H1 (cell line): ENCODE results near the gene SNRPD3. TPM values are rescaled to one million over a fixed set of nuclear protein-coding genes. Genes with fewer than 3 reads are reported as not detected.

Source experiments
- CTCF ChIA-PET: fragments of 300-600 bp; sonication (Branson Sonifier 250); formaldehyde crosslinking; loops from one replicate; lab custom pipeline; 2021; ENCODE audit not compliant: partially characterized antibody; lab: Charles Lee
- POLR2A ChIA-PET: fragments of 300-600 bp; sonication (Branson Sonifier 250); formaldehyde crosslinking; loops from one replicate; lab custom pipeline; 2021; ENCODE audit warnings: inconsistent platforms; ENCODE audit not compliant: partially characterized antibody; lab: Charles Lee
- DNase-seq, 2 experiments: peaks; one replicate each; pipeline versions ENCODE4 v3.0.0 to v3.0.0-alpha.2; 2010 to 2022; ENCODE audit warnings: low spot score in 2 of 2, low read depth in 1 of 2, mixed read lengths in 1 of 2
- FAIRE-seq: peaks from 2 replicates; lab custom pipeline; 2011; peaks lifted over from hg19 to GRCh38; lab: Jason Lieb, UNC
- H2AFZ ChIP-seq: 2 replicates; pipeline ENCODE4 v1.8.1; 2012; ENCODE audit warnings: low read length, inconsistent platforms
- H2AK5ac ChIP-seq: 2 replicates; pipeline ENCODE4 v1.6.1; 2013; ENCODE audit warnings: low read depth, low read length
- H2BK120ac ChIP-seq: replicated peaks from 2 replicates; pipeline ENCODE3; 2013; ENCODE audit warnings: low read depth, low read length, inconsistent platforms
- H2BK12ac ChIP-seq: 2 replicates; pipeline ENCODE4 v1.6.1; 2013; ENCODE audit warnings: low read depth, low read length
- H2BK15ac ChIP-seq: 2 replicates; pipeline ENCODE4 v1.6.1; 2013; ENCODE audit warnings: low read length
- H2BK20ac ChIP-seq: 2 replicates; pipeline ENCODE4 v1.6.1; 2013; ENCODE audit warnings: low read length
- H2BK5ac ChIP-seq: 2 replicates; pipeline ENCODE4 v1.6.1; 2013; ENCODE audit warnings: low read depth, low read length
- H3K14ac ChIP-seq: 2 replicates; pipeline ENCODE4 v1.6.1; 2013; ENCODE audit warnings: inconsistent platforms; ENCODE audit not compliant: insufficient read length
- H3K18ac ChIP-seq: 2 replicates; pipeline ENCODE4 v1.6.1; 2013; ENCODE audit warnings: low read length; ENCODE audit errors: extremely low read depth
- H3K23ac ChIP-seq: 2 replicates; pipeline ENCODE4 v1.6.1; 2013; ENCODE audit warnings: inconsistent platforms; ENCODE audit not compliant: insufficient read length
- H3K23me2 ChIP-seq: 2 replicates; pipeline ENCODE4 v1.6.1; 2013; ENCODE audit warnings: low read depth, low read length
- H3K27ac ChIP-seq: 2 replicates; pipeline ENCODE4 v1.6.1; 2011; ENCODE audit warnings: low read depth, low read length, inconsistent platforms
- H3K27me3 ChIP-seq, 4 experiments: replicated peaks in 1 of 4; 1 replicate in 1 of 4; 2 replicates in 3 of 4; pipeline versions ENCODE4 v1.6.1 to v1.8.1; 2011 to 2013; ENCODE audit warnings: low read length in 3 of 4, mild to moderate bottlenecking in 3 of 4, inconsistent platforms in 2 of 4, mixed read lengths in 2 of 4, moderate library complexity in 1 of 4; ENCODE audit not compliant: control insufficient read depth in 3 of 4, insufficient read depth in 3 of 4; ENCODE audit errors: extremely low read depth in 1 of 4
- H3K36me3 ChIP-seq, 4 experiments: 2 replicates each; pipeline versions ENCODE4 v1.6.1 to v1.8.1; 2011 to 2013; ENCODE audit warnings: mild to moderate bottlenecking in 4 of 4, low read length in 3 of 4, moderate library complexity in 2 of 4, control low read depth in 1 of 4, inconsistent platforms in 1 of 4; ENCODE audit not compliant: insufficient read depth in 4 of 4, control insufficient read depth in 2 of 4
- H3K4ac ChIP-seq: replicated peaks from 2 replicates; pipeline ENCODE3; 2013; ENCODE audit warnings: low read length, low read depth, mixed read lengths, inconsistent platforms; ENCODE audit not compliant: insufficient read length
- H3K4me1 ChIP-seq, 4 experiments: replicated peaks in 1 of 4; 1 replicate in 1 of 4; 2 replicates in 3 of 4; pipeline versions ENCODE4 v1.6.1 to v1.8.1; 2011 to 2013; ENCODE audit warnings: low read length in 3 of 4, inconsistent platforms in 2 of 4, mixed read lengths in 1 of 4; ENCODE audit not compliant: insufficient read depth in 4 of 4, control insufficient read depth in 3 of 4
- H3K4me2 ChIP-seq, 2 experiments: 2 replicates each; pipeline versions ENCODE4 v1.6.1 to v1.8.1; 2011 to 2013; ENCODE audit warnings: low read depth in 2 of 2, low read length in 2 of 2, control low read depth in 1 of 2, inconsistent platforms in 1 of 2, mild to moderate bottlenecking in 1 of 2; ENCODE audit not compliant: insufficient read depth in 1 of 2
- H3K4me3 ChIP-seq, 4 experiments: fragments of 200-600, 300-600 bp in 1 of 4; sonication (generic), shearing (Covaris generic), sonication (Bioruptor Twin) in 1 of 4; 2 replicates each; pipeline versions ENCODE4 v1.5.1 to v1.8.1; 2011 to 2016; ENCODE audit warnings: low read length in 4 of 4, low read depth in 3 of 4, control low read depth in 2 of 4, inconsistent platforms in 2 of 4, mild to moderate bottlenecking in 2 of 4, mixed read lengths in 1 of 4, moderate library complexity in 1 of 4; ENCODE audit not compliant: insufficient read depth in 2 of 4; ENCODE audit errors: extremely low read depth in 1 of 4
- H3K56ac ChIP-seq: replicated peaks from 2 replicates; pipeline ENCODE3; 2013; ENCODE audit warnings: low read depth, mild to moderate bottlenecking, mixed read lengths, low read length, inconsistent platforms; ENCODE audit not compliant: insufficient read length
- H3K79me1 ChIP-seq: 2 replicates; pipeline ENCODE4 v1.6.1; 2013; ENCODE audit warnings: low read depth, low read length, control low read depth
- H3K79me2 ChIP-seq, 2 experiments: 2 replicates each; pipeline versions ENCODE4 v1.6.1 to v1.8.1; 2012 to 2013; ENCODE audit warnings: low read length in 2 of 2, mild to moderate bottlenecking in 2 of 2, inconsistent platforms in 1 of 2; ENCODE audit not compliant: insufficient read depth in 2 of 2, control insufficient read depth in 1 of 2
- H3K9ac ChIP-seq, 4 experiments: replicated peaks in 1 of 4; 1 replicate in 1 of 4; 2 replicates in 3 of 4; pipeline versions ENCODE4 v1.6.1 to v1.8.1; 2011 to 2013; ENCODE audit warnings: low read depth in 3 of 4, low read length in 3 of 4, control low read depth in 2 of 4, mild to moderate bottlenecking in 2 of 4, moderate library complexity in 2 of 4, inconsistent platforms in 1 of 4; ENCODE audit errors: extremely low read depth in 1 of 4
- H3K9me3 ChIP-seq, 2 experiments: 2 replicates each; pipeline versions ENCODE4 v1.6.1 to v1.8.1; 2012 to 2013; ENCODE audit warnings: mild to moderate bottlenecking in 2 of 2, moderate library complexity in 2 of 2, control low read depth in 1 of 2, inconsistent platforms in 1 of 2, low read depth in 1 of 2, low read length in 1 of 2, mixed read lengths in 1 of 2; ENCODE audit not compliant: insufficient read depth in 2 of 2
- H4K20me1 ChIP-seq, 2 experiments: replicated peaks in 1 of 2; 2 replicates each; pipeline versions ENCODE3 to v1.8.1; 2011 to 2013; ENCODE audit warnings: inconsistent platforms in 2 of 2, low read length in 2 of 2, mild to moderate bottlenecking in 1 of 2; ENCODE audit not compliant: insufficient read depth in 2 of 2, control insufficient read depth in 1 of 2
- H4K5ac ChIP-seq: 2 replicates; pipeline ENCODE4 v1.6.1; 2013; ENCODE audit warnings: low read length, low read depth, mixed read lengths, inconsistent platforms; ENCODE audit not compliant: insufficient read length
- H4K8ac ChIP-seq: 2 replicates; pipeline ENCODE4 v1.8.0; 2013; ENCODE audit warnings: mild to moderate bottlenecking, moderate library complexity, low read length, inconsistent platforms; ENCODE audit not compliant: insufficient read depth; ENCODE audit errors: extremely low read depth
- H4K91ac ChIP-seq: replicated peaks from 2 replicates; pipeline ENCODE3; 2013; ENCODE audit warnings: low read length, mixed read lengths, inconsistent platforms; ENCODE audit not compliant: insufficient read length
- CREB1 ChIP-seq: IDR thresholded peaks from 2 replicates; pipeline ENCODE4 v1.6.1; 2012; ENCODE audit warnings: inconsistent platforms
- EP300 ChIP-seq, 2 experiments: IDR thresholded peaks; 1 replicate in 1 of 2; 2 replicates in 1 of 2; pipeline ENCODE4 v1.6.1; 2011 to 2012; ENCODE audit warnings: low read depth in 2 of 2, low read length in 2 of 2, mild to moderate bottlenecking in 2 of 2, borderline replicate concordance in 1 of 2, inconsistent platforms in 1 of 2, moderate library complexity in 1 of 2
- GABPA ChIP-seq: IDR thresholded peaks from 2 replicates; pipeline ENCODE4 v1.6.1; 2011; ENCODE audit warnings: mild to moderate bottlenecking, low read length, moderate library complexity, borderline replicate concordance; ENCODE audit not compliant: insufficient read depth
- HDAC2 ChIP-seq, 2 experiments: fragments of 300-600 bp in 1 of 2; sonication (generic) in 1 of 2; IDR thresholded peaks; 2 replicates each; pipeline ENCODE4 v1.6.1; 2011 to 2012; ENCODE audit warnings: low read depth in 2 of 2, low read length in 2 of 2, mild to moderate bottlenecking in 2 of 2, moderate library complexity in 2 of 2, borderline replicate concordance in 1 of 2, inconsistent platforms in 1 of 2
- KDM1A ChIP-seq: fragments of 200-600, 300-600 bp; sonication (generic); IDR thresholded peaks from 2 replicates; pipeline ENCODE4 v1.7.1; 2016; ENCODE audit warnings: mild to moderate bottlenecking, low read length, borderline replicate concordance
- RNF2 ChIP-seq: fragments of 200-900, 300-1000 bp; sonication (generic); IDR thresholded peaks from 2 replicates; pipeline ENCODE4 v1.7.1; 2016; ENCODE audit warnings: borderline replicate concordance, low read depth, mild to moderate bottlenecking, antibody characterized with exemption, low read length; ENCODE audit not compliant: poor library complexity, severe bottlenecking; ENCODE audit errors: missing control alignments
- SIRT6 ChIP-seq: IDR thresholded peaks from one replicate; pipeline ENCODE4 v1.7.1; 2012; ENCODE audit warnings: low read length, inconsistent platforms
- SP4 ChIP-seq: IDR thresholded peaks from 2 replicates; pipeline ENCODE4 v1.6.1; 2012; ENCODE audit warnings: low read length, inconsistent platforms
- SRF ChIP-seq: IDR thresholded peaks from 2 replicates; pipeline ENCODE4 v1.6.1; 2011; ENCODE audit warnings: mild to moderate bottlenecking, low read depth, low read length, moderate library complexity
- TCF12 ChIP-seq: IDR thresholded peaks from 2 replicates; pipeline ENCODE4 v1.6.1; 2011; ENCODE audit warnings: low read depth, mild to moderate bottlenecking, low read length
- WGBS, 2 experiments: shearing (Covaris generic) in 1 of 2; methylation state at CpG; one replicate each; pipeline versions ENCODE4 v1.1.6 to v1.1.7; 2013 to 2015; ENCODE audit warnings: low lambda C conversion rate in 2 of 2, mixed read lengths in 2 of 2, inconsistent platforms in 1 of 2, low coverage in 1 of 2, missing lambda C conversion rate in 1 of 2; ENCODE audit not compliant: insufficient replicate concordance in 2 of 2, insufficient coverage in 1 of 2, insufficient read length in 1 of 2; ENCODE audit errors: extremely low coverage in 1 of 2, missing lambda C conversion rate in 1 of 2; 5-methylcytosine and 5-hydroxymethylcytosine counted together
- polyA plus RNA-seq, 7 experiments: library from polyadenylated mRNA; depleted of rRNA in 3 of 7; stranded (reverse) in 5 of 7; unstranded in 2 of 7; fragments of >200 nt in 5 of 7; fragments of 200-250 nt in 2 of 7; gene quantifications; 1 replicate in 5 of 7; 2 replicates in 1 of 7; 4 replicates in 1 of 7; pipeline versions ENCODE4 v1.2.1 to v1.2.3, GENCODE V29; 2011 to 2013; ENCODE audit warnings: missing spikeins in 2 of 7, mixed read lengths in 2 of 7
- total RNA-seq: library from RNA; stranded (reverse); fragmentation: NEBNext Ultra II Directional; extraction: Animal tissue kit (Norgen Biotek cat#: 25700); gene quantifications from 2 replicates; pipeline ENCODE4 v1.2.1, GENCODE V29; 2021
- TF ChIP-seq, protein P1 (sequence below), 3 experiments: IDR thresholded peaks; 1 replicate in 2 of 3; 2 replicates in 1 of 3; pipeline versions ENCODE4 v1.5.1 to v1.6.1; 2011; ENCODE audit warnings: low read length in 3 of 3, mild to moderate bottlenecking in 3 of 3, inconsistent platforms in 2 of 3, low read depth in 1 of 3, moderate library complexity in 1 of 3; ENCODE audit not compliant: insufficient read depth in 1 of 3; ENCODE audit errors: control extremely low read depth in 1 of 3

Gene SNRPD3
- total and polyA plus RNA-seq, 2 of the 8 experiments (the other 6 are each of a cell fraction or from before 2014, with no cell fraction given) = 200 to 455 TPM

DNA sequence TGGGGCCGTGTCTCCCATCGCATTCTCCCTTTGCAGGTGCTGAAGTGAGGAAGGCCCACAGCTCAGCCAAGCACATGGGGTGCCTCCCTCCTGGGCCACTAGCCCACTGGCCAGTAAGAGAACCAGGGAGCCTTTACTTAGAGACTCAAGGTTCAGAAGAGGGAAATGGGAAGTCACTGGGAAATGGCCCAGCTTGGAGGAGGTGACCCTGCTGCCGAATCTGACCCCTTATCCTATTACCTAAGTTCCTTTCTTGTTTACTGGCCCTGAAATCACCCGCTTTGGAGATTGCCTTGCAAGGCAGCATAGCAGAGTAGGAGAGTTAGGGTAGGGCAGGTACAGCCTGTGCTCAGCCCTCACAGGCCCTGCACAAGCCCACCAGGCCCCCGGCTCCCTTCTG lies 36.3 kb upstream of the SNRPD3 start:
- Histone ChIP-seq H2AK5ac (no peak overlapping the region), H3K23me2 (no peaks in the 10 kb centered on the region; the same call in 1 of the 2 replicates), H2BK5ac (0 out of 2 replicates have a peak overlapping the region, but pooled peaks have one; percentile 31), H3K4me2 (no peak overlapping the region), H4K8ac (no peak overlapping the region), H3K79me1 (no peaks in the 10 kb centered on the region), H2BK20ac (0 out of 2 replicates have a peak overlapping the region, but pooled peaks have one; percentile 21), H4K20me1 (no peaks in the 10 kb centered on the region), H3K27ac (no peak overlapping the region), H3K56ac (no peak overlapping the region), H2BK15ac (no peak overlapping the region), H3K9me3 (no peaks in the 10 kb centered on the region), H3K18ac (no peak overlapping the region), H3K4me3 (no peak overlapping the region), H3K27me3 (no peaks in the 10 kb centered on the region), H3K9ac (no peak overlapping the region), H3K4me1 (peaks cover 0 to 6% (median 2%) of the 10 kb centered on the region in 4 experiments; a peak in 5 of 7 replicates), H3K14ac (no peak overlapping the region), H2BK120ac (no peak overlapping the region), H4K91ac (no peak overlapping the region), H2AFZ (no peak overlapping the region), H3K79me2 (no peaks in the 10 kb centered on the region), H3K4ac (no peak overlapping the region), H2BK12ac (no peak overlapping the region), H3K23ac (no peak overlapping the region), H4K5ac (no peak overlapping the region), H3K36me3 (no peaks in the 10 kb centered on the region)
- FAIRE-seq (no peak), DNase-seq (no peak)
- ChIA-PET POLR2A (no interaction called here), CTCF (interaction anchor here (3.5 to 7.4 kb wide), 2 partner anchors 11 to 97 kb away, joined by 18 to 48 read pairs; no protein-coding TSS in a partner anchor)
- 87% methylated on average over 5 of the region's 5 CpGs; no CpG with 5 or more reads in 1 of the 2 experiments for WGBS, 2 experiments
- TF ChIP-seq EP300 (IDR thresholded peaks at IDR 0.05; ENCODE audit: borderline replicate concordance in 1 of 2, low read depth in 2 of 2, low read length in 2 of 2) = no peak
- TF ChIP-seq, protein P1, sequence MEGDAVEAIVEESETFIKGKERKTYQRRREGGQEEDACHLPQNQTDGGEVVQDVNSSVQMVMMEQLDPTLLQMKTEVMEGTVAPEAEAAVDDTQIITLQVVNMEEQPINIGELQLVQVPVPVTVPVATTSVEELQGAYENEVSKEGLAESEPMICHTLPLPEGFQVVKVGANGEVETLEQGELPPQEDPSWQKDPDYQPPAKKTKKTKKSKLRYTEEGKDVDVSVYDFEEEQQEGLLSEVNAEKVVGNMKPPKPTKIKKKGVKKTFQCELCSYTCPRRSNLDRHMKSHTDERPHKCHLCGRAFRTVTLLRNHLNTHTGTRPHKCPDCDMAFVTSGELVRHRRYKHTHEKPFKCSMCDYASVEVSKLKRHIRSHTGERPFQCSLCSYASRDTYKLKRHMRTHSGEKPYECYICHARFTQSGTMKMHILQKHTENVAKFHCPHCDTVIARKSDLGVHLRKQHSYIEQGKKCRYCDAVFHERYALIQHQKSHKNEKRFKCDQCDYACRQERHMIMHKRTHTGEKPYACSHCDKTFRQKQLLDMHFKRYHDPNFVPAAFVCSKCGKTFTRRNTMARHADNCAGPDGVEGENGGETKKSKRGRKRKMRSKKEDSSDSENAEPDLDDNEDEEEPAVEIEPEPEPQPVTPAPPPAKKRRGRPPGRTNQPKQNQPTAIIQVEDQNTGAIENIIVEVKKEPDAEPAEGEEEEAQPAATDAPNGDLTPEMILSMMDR (IDR thresholded peaks at IDR 0.05; ENCODE audit: control extremely low read depth in 1 of 3, insufficient read depth in 1 of 3, low read depth in 1 of 3, low read length in 3 of 3) = no peak
- no peak for TF ChIP-seq GABPA
- TF ChIP-seq SRF = no peak
- TF ChIP-seq HDAC2 (IDR thresholded peaks at IDR 0.05; ENCODE audit: borderline replicate concordance in 1 of 2, low read depth in 2 of 2, low read length in 2 of 2) = no peak
- no peak for TF ChIP-seq RNF2
- no peak for TF ChIP-seq KDM1A
- TF ChIP-seq SP4 = no peak
- TF ChIP-seq TCF12 = no peak
- TF ChIP-seq SIRT6 = no peak
- no peak for TF ChIP-seq CREB1
